ENCODE data around the gene HSPA1A.

GRCh38 chr6:31829633-31830283, 14.4 kb downstream of the HSPA1A start:
- TF ChIP-seq CTCF (IDR thresholded peaks at IDR 0.05; ENCODE audit: low read depth, low read length, missing input control) = peak; percentile 34
- TF ChIP-seq ATF3 (IDR thresholded peaks at IDR 0.05) = no peak
